HEK293T (cell line): Measurements from ENCODE around the gene GPC2.

Experiments used
- CTCF ChIA-PET: fragments of 350-600 bp; formaldehyde crosslinking; extraction: SDS; loops from one replicate; lab custom pipeline; 2021; ENCODE audit warnings: antibody characterized with exemption, inconsistent platforms; lab: Yijun Ruan, JAX
- POLR2A ChIA-PET: fragments of 350-600 bp; formaldehyde crosslinking; extraction: SDS; loops from one replicate; lab custom pipeline; 2020; ENCODE audit warnings: antibody characterized with exemption, inconsistent platforms; lab: Yijun Ruan, JAX
- DNase-seq: peaks from one replicate; pipeline ENCODE4 v3.0.0; 2012; ENCODE audit warnings: mixed read lengths; ENCODE audit errors: extremely low spot score
- ARNT ChIP-seq: fragments of 450-650 bp; IDR thresholded peaks from 2 replicates; pipeline ENCODE4 v1.6.1; 2017; ENCODE audit warnings: mild to moderate bottlenecking
- BHLHE40 ChIP-seq: fragments of 450-650 bp; IDR thresholded peaks from 2 replicates; pipeline ENCODE4 v1.6.1; 2016; ENCODE audit warnings: mild to moderate bottlenecking, moderate library complexity, borderline replicate concordance
- CTBP1 ChIP-seq: fragments of 450-650 bp; IDR thresholded peaks from 2 replicates; pipeline ENCODE4 v1.6.1; 2016; ENCODE audit warnings: borderline replicate concordance
- ELF4 ChIP-seq: fragments of 450-650 bp; IDR thresholded peaks from 2 replicates; pipeline ENCODE4 v1.6.1; 2017; ENCODE audit warnings: antibody characterized with exemption
- FOXA1 ChIP-seq: fragments of 450-650 bp; IDR thresholded peaks from 2 replicates; pipeline ENCODE4 v1.6.1; 2016; ENCODE audit warnings: mild to moderate bottlenecking
- FOXK2 ChIP-seq: fragments of 450-650 bp; IDR thresholded peaks from 2 replicates; pipeline ENCODE4 v1.6.1; 2016; ENCODE audit warnings: mild to moderate bottlenecking
- FOXM1 ChIP-seq: fragments of 450-650 bp; IDR thresholded peaks from 2 replicates; pipeline ENCODE4 v1.6.1; 2017; ENCODE audit warnings: mild to moderate bottlenecking, borderline replicate concordance
- HDGF ChIP-seq: fragments of 450-650 bp; IDR thresholded peaks from 2 replicates; pipeline ENCODE4 v1.6.1; 2017; ENCODE audit warnings: antibody characterized with exemption, borderline replicate concordance
- L3MBTL2 ChIP-seq: fragments of 450-650 bp; conservative IDR thresholded peaks from 2 replicates; pipeline ENCODE4 v1.6.1; 2016; ENCODE audit warnings: mild to moderate bottlenecking
- LEF1 ChIP-seq: fragments of 450-650 bp; IDR thresholded peaks from 2 replicates; pipeline ENCODE4 v1.6.1; 2017; ENCODE audit warnings: mild to moderate bottlenecking, borderline replicate concordance
- NFRKB ChIP-seq: fragments of 450-650 bp; IDR thresholded peaks from 2 replicates; pipeline ENCODE4 v1.6.1; 2016; ENCODE audit warnings: mild to moderate bottlenecking, moderate library complexity
- SP1 ChIP-seq: fragments of 450-650 bp; IDR thresholded peaks from 2 replicates; pipeline ENCODE4 v1.6.1; 2017
- SUZ12 ChIP-seq: fragments of 450-650 bp; IDR thresholded peaks from 2 replicates; pipeline ENCODE4 v1.6.1; 2016; ENCODE audit warnings: mild to moderate bottlenecking
- TARDBP ChIP-seq: fragments of 450-650 bp; IDR thresholded peaks from 2 replicates; pipeline ENCODE4 v1.6.1; 2016
- ZNF384 ChIP-seq: fragments of 450-650 bp; IDR thresholded peaks from 2 replicates; pipeline ENCODE4 v1.6.1; 2016
- TF ChIP-seq, protein P1 (sequence below): fragments of 450-650 bp; IDR thresholded peaks from 2 replicates; pipeline ENCODE4 v1.6.1; 2016

GPC2 gene

GRCh38 chr7:100176096-100177044, 811 bp downstream of the GPC2 start:
- TF ChIP-seq CTBP1 (no peak), ZNF384 (no peak), ARNT (no peak), HDGF (no peak), LEF1 (no peak), BHLHE40 (no peak), TARDBP (no peak), FOXM1 (no peak), FOXK2 (no peak), L3MBTL2 (no peak), SP1 (no peak)
- ChIA-PET CTCF (interaction anchor here (0.6 to 1.3 kb wide), 4 partner anchors 9 to 42 kb away, joined by 3 to 9 read pairs (median 4); no protein-coding TSS in a partner anchor), POLR2A (interaction anchor here (1.0 to 1.7 kb wide), 6 partner anchors 9 to 75 kb away, joined by 3 to 12 read pairs (median 3); partner anchors contain the start of genes AP4M1, GAL3ST4 and LAMTOR4)
- DNase-seq = no peak

DNA sequence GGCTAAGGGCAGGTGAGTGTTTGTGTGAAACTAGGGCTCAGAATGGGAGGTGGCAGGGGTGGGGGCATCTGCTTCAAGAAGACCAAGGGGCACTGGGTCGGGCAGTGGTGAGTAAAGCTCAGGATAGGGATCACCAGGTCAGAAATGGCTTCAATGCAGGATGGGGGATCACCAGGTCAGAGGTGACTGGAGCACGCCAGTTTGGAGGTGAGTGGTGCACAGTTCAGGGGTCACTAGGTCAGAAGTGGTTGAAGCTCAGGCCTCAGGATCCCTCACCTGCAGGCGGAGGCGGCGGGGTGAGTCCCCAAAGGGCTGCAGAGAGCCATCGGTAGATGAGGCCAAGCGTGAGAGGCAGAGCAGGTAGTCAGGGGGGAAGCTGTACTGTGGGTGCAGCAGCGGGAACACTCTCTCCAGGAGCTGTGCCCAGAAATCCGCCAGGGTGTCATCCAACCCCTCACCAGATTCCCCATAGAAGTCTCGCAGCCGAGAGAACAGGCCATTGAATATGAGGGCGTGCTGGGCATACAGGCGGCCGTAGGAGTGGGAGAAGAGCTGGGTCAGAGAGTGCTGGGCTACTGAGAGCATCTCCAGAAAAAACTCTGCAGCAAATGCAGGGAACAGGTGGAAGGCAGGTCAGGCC, 1.8 kb downstream of the GPC2 start:
- TF ChIP-seq LEF1 (no peak), L3MBTL2 (no peak), FOXA1 (no peak), NFRKB (no peak), ZNF384 (no peak), ARNT (no peak), FOXM1 (no peak), TARDBP (no peak), HDGF (no peak), ELF4 (no peak), FOXK2 (no peak), SP1 (no peak), BHLHE40 (no peak), SUZ12 (no peak), CTBP1 (no peak)
- TF ChIP-seq, protein P1, sequence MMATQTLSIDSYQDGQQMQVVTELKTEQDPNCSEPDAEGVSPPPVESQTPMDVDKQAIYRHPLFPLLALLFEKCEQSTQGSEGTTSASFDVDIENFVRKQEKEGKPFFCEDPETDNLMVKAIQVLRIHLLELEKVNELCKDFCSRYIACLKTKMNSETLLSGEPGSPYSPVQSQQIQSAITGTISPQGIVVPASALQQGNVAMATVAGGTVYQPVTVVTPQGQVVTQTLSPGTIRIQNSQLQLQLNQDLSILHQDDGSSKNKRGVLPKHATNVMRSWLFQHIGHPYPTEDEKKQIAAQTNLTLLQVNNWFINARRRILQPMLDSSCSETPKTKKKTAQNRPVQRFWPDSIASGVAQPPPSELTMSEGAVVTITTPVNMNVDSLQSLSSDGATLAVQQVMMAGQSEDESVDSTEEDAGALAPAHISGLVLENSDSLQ = no peak
- POLR2A ChIA-PET = no interaction called here
- CTCF ChIA-PET = interaction anchor here (0.6 kb wide), 1 partner anchor 41 kb away, joined by 9 read pairs; no protein-coding TSS in a partner anchor

DNA sequence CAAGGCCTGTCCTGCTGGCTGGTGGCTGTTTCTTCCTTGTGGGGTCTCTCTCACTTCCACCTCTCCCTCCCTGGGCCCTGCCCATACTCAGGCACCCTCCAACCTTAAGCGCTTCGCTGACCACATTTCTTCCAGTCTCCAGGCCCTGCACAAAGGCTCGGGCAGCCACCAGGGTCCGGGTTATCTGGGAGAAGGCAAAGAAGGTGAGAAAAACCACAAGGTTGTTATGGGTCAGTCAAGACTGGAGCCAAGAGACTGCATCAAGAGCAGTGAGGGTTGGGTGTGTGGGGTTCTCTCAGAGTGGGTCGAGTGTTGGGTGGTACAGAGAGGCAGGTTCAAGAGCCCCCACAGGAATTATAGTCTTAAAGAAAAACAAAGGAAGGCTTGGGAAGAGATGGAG, 2.6 kb downstream of the GPC2 start:
- TF ChIP-seq LEF1 = no peak
- TF ChIP-seq SP1 = no peak
- TF ChIP-seq FOXM1 = no peak
- no peak for TF ChIP-seq L3MBTL2
- no peak for TF ChIP-seq ARNT
- TF ChIP-seq TARDBP = no peak
- TF ChIP-seq FOXA1 = no peak
- no peak for TF ChIP-seq BHLHE40
- no peak for TF ChIP-seq ZNF384
- TF ChIP-seq ELF4 = no peak
- no peak for TF ChIP-seq CTBP1
- TF ChIP-seq, protein P1 = no peak
- no peak for TF ChIP-seq FOXK2
- no peak for TF ChIP-seq SUZ12
- no peak for TF ChIP-seq HDGF
- ChIA-PET POLR2A (no interaction called here), CTCF (no interaction called here)
- no peak for DNase-seq

More for the DNA sequence above, 1.8 kb downstream of the GPC2 start:
- no peak for DNase-seq

DNA sequence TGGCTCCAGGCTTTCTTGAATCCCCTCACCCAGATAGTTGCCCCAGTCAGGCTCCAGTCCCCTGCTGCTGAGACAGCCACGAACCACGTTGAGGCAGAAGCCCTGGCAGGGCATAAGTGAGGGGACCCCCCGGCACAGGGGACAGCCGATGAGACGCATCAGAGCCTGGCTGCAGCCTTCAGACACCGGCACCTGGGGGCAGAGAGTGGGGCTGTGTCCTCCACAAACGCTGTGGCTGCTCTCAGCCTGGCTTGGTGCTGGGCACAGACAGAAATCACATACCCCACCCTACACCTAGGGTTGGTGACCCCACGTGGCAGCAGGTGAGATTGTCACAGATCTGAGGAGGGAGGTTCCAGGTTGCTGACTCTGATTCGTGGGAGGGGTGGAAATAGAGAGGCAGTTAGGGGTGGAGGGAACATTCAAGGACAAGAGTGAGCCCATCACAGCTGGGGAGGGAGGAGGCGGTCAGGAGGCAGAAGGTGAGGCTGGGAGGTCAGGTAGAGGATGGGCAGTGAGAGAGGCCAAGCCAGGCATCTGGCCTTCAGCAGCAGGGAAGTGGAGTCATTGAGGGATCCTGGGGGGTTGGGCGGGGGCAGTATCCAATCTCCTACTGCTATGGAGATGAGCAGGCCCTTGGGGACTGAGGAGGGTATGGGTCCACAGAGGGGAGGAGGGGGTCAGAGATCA, 3.2 kb downstream of the GPC2 start:
- TF ChIP-seq BHLHE40 = no peak
- no peak for TF ChIP-seq TARDBP
- TF ChIP-seq FOXK2 = no peak
- TF ChIP-seq SP1 = no peak
- TF ChIP-seq, protein P1 = no peak
- ChIA-PET POLR2A (no interaction called here), CTCF (interaction anchor here (1.0 kb wide), 1 partner anchor 10 kb away, joined by 6 read pairs; no protein-coding TSS in a partner anchor)
- DNase-seq = no peak

DNA sequence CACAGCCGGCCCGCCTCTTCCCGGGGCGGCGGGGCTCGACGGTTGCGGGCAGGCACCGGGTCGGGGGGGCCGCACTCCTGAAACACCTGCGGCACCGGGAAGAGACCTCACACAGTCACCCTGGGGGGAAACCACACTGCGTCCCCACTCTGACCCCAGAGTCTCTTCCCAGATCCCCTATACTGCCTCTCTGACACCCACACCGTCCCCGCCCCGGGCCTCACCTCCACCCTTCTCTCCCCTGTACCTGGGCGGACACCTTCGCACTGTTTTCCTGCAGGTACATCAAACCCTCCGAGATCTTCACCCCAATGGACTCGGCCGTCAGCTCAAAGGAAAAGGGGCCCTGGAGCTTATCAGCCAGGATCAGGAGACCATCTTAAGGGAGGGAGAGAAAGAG, 5.3 kb downstream of the GPC2 start:
- DNase-seq = no peak
- POLR2A ChIA-PET = interaction anchor here (0.6 kb wide), 1 partner anchor 121 kb away, joined by 3 read pairs; no protein-coding TSS in a partner anchor
- TF ChIP-seq, protein P1 = no peak
- TF ChIP-seq ZNF384 (no peak), SUZ12 (no peak), HDGF (no peak), TARDBP (no peak), BHLHE40 (no peak), FOXA1 (no peak), FOXM1 (no peak), L3MBTL2 (no peak), ARNT (no peak), NFRKB (no peak), ELF4 (no peak)
- CTCF ChIA-PET = interaction anchor here (0.7 to 1.1 kb wide), 2 partner anchors 41 to 345 kb away, joined by 3 read pairs; no protein-coding TSS in a partner anchor
